SHP77 (cell line): ENCODE data around the gene TRIM40.

ENCODE experiments used
- DNase-seq, 2 experiments: peaks; one replicate each; lab custom pipeline; 2025; lab: John Stamatoyannopoulos, UW

The TRIM40 gene, protein sequence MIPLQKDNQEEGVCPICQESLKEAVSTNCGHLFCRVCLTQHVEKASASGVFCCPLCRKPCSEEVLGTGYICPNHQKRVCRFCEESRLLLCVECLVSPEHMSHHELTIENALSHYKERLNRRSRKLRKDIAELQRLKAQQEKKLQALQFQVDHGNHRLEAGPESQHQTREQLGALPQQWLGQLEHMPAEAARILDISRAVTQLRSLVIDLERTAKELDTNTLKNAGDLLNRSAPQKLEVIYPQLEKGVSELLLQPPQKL

DNA sequence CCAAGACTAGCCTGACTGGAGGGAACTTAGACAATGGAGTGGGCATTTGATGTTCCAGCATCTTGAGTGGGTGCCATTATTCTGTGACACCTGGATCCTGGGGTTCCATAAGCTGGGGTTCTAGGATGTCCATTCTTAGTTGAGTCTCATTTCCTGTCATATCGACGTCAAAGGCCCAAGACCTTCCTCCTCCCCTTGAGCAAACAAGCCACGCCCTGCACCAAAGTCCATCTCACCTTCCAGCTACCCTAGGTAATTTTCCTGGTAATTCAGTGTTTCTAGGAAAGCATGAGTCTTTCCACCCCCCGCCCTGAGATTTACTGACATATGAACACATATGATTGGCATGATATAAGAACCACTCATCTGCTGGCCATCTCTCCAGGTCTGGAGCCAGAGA is at the start of gene TRIM40:
TSS of gene TRIM40 (plus strand) at position 384 of the 400 bp plus-strand sequence. CDS start 897 bp downstream, outside the sequence.
- no peak for DNase-seq

DNA sequence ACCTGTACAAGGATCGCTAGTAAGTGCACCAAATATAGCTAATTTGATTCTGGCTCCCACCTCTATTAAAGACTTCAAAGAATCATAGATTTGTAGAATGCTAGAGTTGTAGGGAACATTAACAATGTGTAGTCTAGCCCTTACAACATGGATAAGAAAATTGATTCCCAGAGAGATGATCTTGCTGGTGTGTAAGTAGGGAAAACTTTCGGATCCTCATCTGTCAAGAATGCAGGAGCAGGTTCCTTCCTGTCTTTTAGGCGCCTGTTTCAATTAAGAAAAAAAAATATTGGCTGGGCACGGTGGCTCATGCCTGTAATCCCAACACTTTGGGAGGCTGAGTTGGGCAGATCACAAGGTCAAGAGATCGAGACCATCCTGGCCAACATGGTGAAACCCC is 48.1 kb upstream of the TRIM40 start:
- DNase-seq: no peak

DNA sequence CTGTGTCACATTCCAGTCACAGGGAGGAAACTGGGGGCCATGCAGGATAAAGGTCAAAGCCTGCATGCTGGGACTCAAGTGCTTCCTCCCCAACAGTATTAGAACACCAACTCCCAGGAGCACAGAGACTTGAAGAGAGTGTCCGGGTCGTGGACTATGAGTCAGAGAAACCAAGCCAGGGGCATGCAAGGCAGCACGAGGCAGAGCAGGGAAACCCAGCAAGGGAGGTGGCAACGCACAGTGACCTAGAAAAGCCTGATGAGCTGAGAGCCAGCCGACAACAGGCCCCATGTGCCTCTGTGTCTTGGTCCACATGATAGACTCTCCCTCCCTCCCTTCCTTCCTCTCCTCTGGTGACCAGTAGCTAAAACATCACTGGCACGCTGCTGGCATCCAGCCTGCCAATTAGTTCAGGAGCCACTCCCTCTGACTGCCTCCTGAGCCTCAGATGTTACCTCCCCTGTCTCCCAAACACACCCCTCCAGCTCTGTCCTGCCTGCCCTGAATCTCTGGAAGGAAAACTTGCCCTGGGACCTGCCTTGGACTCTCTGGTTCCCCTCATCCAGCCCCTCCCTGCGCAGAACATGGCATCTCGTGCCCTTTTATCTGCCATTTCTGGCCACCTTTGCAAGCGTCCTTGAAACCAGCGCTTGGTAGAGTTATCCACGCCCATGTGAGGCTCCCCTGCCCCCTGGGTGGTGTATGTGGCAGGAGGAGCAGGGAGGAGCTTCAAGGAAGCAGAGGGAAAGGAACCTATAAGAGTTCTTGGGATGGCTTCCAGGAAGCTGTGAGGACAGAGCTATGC is 44.2 kb upstream of the TRIM40 start:
- DNase-seq: no peak

DNA sequence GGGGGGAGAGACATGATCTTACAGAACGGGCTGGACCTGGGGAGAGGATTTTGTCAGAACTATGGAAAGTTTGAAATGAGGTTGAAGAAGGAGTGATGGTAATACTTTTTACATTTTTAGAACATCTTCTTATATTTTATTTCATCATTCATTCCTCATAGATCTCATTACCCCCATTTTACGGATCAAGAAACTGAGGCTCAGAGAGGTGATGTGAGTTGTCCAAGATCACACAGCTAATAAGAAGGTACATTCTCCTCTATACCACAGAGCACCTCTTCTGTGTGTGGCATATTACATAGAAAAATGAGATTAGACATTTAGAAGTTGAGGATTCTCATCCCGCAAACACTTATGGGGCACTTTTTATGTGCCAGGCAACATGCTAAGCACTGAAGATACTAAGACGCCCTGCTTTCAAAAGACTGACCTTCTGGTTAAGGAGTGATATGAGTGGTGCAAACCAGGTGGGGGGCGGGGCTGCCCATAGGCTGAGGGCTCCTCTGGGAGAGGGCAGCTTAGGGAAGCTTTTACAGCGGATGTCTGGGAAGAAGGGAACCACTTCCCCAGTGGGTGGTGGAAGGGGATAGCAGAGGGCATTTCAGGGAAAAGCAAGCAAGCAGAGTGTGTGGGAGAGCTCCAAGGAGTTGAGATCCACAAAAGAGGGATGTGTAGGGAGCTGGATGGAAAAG is 42.9 kb upstream of the TRIM40 start:
- no peak for DNase-seq

DNA sequence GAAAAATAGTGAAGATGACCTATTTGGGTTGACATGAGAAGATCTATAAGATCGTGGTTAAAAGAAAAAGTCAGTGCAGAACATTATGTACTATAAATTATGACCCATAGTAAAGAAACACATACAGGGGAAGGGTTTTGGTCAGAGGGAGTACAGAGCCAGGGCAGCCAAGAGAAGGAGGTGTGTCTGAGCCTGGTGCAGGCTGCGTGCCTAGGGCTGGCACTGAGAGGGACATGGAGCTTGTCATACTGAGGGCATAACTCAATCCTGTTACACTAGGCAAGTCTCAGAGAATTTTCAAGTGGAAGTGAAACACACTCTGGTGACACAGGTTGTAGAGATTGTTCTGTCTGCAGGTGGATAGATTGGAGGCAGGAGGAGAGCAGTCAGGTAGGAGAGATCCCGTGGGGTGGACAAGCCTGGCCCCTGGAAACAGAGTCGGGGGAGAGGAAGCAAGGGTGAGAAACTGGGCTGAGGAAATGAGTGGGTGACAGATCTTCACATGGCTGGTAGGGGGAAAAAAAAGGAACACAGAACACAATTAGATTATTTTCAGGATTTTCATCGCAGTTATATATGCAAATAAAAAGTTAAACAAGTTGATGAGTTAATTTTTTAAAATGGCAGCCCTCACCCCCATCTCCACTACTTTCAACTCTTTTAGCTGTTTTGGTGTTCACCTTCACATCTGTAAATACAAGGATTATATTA is 41.8 kb upstream of the TRIM40 start:
- no peak for DNase-seq

DNA sequence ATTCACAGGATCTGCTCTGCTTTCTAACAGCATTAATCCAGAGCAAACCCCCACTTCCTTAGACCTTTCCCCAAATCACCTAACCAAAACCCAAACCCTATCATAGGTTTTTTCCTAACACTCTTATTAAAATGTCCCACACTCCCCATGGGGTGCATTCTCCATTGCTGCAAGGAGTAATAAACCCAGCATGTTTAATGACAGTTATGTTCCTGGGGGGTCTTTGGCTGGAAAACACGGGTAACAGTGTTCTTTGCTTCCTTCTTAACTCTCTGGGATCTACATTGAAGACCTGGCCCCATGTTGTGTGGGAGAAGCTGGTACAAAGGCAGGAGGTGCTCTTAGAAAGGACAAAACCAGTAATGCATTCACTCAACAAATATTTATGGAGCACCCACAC is 39.1 kb upstream of the TRIM40 start:
- DNase-seq: no peak

DNA sequence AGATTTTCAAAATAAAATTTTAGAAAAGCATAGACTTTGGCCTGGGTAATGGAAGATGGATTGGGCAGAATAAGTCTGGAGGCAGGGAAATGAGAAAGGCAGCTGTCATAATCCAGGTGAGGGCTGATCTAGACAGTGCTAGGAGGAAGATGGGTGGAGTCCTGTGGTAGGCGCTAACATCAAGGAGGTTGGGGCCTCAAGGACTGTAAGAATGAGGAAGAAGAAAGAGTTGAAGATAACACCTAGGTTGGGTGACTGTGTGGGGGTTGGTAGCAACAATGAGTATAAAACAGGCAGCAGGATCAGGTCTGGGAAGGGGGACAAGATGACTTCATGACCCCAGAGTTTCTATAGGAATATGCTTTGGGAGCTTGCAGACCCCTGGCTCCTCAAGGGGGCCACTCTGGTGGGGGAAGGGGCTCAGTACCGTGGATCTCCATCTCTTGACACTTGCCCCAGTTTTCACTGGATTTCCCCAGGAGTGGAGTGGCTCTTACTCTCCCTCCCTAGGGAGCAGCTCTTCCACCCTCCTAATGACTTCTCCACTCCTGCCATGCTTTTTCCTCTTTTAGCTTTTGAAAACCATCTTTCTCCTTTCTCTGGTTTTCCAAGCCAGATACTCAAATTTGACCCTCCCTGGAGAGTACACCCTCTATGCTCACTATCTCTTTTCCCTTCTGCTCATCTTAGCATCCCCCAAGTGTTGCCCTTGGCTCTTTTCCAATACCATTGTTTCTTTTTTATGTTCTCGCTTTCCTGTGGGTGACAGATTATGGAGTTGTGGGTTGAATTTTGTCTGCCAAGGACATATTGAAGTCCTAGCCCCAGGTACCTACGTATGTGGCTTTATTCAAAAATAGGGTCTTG is 37.8 kb upstream of the TRIM40 start:
- DNase-seq: no peak

DNA sequence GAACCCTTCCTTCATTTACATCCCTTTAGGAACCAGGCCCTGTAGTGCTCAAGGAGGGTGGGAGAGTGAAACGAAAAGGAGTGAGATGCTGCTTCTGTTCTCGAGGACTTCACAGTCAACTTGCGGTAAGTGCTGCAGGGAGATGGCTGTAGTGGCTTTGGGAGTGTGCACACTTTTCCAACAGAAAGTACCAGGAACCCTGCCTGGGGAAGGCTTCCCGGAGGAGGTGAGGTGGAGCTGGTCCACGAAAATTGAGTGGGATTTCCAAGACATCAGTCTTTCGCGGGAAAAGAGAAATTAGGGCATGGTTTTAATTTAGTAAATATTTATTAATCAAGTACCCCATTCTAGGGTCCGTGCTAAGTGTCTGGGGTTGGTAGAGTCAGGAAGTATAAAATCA is 35.8 kb upstream of the TRIM40 start:
- DNase-seq: no peak

DNA sequence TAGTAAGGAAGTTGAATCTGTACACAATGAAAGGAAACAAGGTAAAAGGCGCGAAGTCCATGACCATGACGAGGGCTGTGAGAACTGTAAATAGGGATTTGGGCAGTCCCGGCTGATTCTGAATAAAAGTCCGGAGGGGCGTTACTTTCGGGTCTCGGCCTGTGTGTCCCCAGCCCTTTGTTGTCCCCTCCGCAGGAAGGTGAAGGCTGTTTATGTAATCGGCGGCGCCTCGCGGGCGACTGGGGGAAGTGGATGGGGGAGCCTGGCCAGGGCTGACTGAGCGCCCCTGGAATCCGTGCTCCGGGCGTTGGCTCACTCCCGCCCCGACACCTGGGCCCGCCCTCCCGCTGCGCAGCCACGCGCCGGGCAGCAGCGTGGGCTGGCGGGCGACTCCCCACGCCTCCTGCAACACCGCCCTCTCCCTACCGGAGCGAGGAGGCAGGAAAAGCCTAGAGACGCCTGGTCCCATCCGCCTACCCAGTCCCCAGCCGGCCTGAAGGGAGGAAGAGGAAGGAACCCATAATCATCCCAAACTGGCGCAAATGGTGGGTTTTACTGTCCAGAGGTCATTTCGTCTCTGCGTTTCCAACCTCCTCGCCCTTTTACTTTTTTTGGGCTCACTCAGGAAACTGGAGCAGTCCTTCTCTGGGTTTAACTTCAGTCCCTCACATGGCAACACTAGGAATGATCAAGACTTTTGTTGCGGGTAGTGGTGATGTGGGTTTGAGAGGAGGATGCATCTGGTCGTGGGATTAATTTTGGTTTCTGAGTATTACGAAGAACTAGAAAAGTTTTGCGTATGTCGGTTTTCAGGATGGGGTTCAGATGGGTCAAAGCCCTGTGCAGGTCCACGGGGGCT is 35.1 kb upstream of the TRIM40 start:
- DNase-seq: no peak

DNA sequence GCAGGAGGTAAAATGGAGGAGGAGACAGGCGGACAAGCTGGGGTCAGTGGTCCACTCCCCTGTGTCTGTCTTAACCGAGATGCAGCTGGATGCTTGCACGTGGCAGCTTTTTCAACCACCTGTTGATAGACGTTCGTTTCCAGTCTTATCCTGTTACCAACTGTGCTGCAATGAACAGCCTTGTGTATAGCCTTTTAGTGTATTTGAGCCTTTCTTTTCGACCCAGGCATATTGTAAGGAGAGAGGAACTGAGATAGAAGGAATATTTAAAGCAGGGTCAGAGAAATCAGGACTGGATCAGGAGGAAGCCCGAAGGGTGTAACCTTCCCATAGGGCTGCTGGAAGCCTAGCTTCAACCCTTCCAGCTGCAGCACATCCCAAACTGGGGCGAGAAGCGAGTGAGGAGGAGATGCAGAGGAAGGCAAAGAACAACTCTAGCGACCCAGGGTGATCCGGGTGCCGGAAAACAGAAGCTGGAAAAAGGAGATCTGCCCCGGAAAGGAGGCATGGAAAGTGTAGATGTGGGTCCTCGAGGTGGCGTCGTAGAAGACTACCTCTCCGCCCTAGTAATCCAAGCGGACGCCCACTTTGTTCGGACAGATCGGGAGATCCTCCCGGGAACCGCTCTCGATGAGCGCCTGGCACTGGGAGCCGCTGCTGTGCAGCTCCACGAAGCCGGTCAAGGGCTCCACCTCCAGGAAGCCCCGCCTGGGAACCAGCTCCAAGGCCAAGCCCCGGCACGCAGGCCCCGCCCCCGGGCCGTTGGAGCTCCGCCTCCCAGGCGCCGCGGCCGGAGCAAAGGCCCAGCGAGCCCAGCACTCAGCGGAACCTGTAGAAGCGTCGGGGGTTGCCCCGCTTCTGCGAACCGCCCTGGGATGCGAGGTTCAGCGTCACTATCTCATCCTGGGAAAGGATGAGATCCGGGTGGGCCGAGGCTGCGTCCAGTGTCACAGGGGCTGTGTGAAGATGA is 34.2 kb upstream of the TRIM40 start:
- peak; percentile 62 to 76 for DNase-seq

DNA sequence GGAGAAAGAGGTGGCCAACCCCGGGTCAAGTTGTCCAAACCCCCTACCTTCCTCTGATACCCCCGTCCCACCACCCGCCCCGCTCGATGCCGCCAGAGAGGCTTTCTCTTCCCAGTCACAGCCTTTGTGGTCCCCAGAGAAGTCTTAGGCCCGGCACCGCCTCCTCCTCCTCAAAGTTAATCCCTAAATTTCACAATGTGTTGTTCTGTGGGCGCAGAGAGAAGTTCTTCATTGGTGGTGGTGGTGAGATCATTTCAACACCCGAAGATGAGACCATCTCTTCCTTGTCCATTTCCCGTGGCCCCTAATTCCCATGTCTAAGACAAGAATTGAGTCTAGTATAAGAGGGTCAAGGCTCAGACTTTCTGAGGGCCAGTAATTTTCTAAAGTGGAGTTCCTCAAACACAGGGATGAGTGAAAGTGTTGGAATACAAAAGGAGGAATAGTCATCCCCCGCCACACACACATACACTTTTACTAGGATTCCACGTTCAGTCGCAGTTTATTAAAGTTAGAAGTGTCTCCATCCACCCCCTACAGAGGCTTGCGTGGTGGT is 33.4 kb upstream of the TRIM40 start:
- DNase-seq: no peak

DNA sequence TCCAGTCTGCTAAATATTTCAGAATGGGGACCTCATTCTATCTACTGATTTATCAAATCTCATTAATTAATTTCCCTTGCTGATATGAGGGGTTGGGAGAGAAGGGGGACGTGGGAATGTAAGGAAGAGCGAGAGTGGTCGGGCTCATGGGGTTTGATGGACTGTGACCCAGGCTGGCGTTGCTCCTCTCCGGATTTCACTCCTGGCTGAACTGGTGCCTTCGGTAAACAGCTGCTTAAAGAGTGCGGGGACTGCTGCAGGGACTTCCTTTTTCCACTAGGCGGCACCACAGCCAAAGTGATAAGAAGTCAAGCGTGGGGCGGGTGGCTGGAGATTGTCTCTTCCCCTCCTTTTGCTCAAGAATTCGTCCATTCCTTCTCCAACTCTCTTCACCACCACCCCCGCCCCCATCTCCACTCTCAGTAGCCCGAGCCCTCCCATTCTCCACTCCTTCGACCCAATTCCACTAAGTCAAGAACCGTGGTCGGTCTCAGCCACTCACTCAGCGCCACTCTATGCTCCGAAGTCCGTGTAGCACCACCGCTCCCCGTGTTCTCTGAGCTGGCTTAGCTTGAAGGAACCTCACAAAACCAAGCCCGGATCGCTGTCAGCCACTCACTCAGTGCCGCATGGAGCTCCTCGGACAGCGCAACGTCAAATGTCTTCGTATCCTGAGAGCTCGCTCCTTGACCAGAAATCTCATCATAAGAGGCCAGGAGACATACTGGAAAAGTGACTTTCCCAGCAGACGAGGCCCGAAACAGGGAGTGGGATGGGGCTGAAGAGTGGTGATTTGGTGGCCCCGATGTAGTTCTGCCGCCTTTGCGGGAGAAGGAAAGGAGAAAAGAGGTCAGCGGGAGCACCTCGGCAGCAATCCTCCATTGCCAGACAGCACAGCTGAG is 32.7 kb upstream of the TRIM40 start:
- DNase-seq: peak; percentile 75 to 81

DNA sequence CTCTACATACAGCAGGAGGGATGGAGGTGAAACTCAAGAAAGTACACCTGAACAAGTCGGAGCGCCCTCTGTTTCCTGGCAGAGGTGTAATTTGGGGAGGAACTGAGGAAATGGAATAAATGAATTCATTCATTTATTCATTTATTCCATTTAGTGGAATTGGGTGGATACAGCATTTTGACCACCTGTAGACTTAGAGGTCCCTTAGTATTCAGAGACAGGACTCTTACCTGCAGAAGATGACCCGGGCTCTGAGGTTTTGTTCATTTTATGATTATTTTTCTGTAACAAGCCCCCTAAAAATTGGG is 32.1 kb upstream of the TRIM40 start:
- DNase-seq: no peak

DNA sequence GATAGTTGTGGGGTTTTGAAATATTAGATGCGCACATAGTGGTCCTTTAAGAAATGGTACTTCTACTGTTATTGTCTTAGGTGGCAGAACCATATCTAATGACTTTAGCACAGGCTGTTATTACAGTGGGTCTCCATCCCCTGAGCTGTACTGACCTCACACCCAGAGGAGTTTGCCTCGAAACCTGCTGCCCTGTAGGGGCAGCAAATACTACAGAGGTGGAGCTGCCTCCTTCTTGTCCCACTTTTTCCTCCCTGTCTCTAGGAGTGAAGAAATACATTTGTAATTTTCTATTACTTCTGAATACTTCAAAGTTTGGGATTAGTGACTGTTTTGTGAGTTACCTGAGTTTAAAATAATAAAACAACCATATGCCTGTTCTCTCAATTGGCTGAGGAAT is 31.3 kb upstream of the TRIM40 start:
- no peak for DNase-seq

DNA sequence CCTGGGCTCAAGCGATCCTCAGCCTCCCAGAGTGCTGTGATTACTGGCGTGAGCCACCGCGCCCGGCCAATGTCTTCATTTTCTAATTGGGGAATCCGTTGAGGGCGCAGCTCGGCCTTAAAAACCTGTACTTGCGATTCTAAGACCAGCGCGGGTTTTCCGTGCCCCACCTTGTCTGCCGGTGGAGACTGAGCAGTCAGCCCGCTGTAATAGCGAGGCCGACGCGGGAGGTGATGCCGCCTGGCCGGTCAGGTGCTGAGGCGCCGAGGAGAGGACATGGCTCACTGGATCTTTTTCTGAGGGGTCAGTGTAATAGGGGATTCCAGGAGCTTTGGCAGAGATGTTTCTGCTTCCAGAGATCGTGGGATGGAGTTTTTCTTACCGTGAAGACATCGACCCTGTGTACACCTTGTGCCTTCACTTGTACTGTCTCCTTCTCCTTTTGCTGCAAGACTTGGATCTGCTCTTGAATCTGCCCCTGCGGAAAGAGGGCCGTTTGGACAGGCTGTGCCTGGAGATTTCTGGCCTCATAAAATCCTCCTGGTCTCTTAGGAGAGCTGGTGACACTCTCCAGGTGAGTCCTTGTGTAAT is 24.6 kb upstream of the TRIM40 start:
- DNase-seq: no peak

DNA sequence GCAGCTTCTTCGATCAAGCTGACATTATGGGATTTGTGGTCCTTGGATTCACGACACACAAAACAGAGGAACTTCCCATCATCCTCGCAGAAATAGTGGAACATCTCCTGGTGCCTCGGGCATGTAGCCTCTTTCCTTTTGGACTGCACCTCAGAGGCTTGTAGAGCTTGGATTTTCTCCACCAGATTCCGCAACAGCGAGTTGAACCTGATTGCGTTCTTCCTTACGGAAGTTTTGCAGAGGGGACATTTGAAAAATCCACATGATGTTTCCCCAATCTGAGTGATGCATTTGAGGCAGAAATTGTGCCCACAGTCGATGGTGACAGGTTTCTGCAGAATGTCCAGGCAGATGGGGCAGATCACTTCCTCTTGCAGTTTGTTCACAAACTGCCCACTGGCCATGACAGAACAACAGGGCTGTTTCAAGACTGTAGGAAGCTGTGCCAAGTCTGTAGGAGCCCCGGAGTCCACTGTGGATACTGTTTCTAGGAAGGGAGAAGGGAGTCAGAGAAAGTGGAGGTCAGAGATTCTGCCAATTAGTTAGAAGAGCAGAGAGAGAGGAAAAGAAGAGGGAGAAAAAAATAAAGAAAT is 23.4 kb upstream of the TRIM40 start:
- no peak for DNase-seq
